Lower leg skin (tissue), 4 donors: Measurements from ENCODE around the gene SYNGAP1. TPM values are rescaled to one million over a fixed set of nuclear protein-coding genes. Genes with fewer than 3 reads are reported as not detected.
"Not testable (repeated sequence)": the region's sequence is repeated elsewhere in the genome, so short reads cannot be mapped to it uniquely, and the experiment has no call there.

Experiments used
- DNase-seq, 2 donors: peaks; one replicate each; pipeline ENCODE4 v3.0.0-alpha.2; 2019; ENCODE audit warnings: low spot score in 2 of 2
- H3K4me3 ChIP-seq: fragments of 200-600 bp; sonication (generic); 2 replicates; pipeline ENCODE4 v1.5.1; 2017; ENCODE audit warnings: mild to moderate bottlenecking, low read depth; ENCODE audit not compliant: poor library complexity, severe bottlenecking
- POLR2A ChIP-seq, 2 donors: fragments of 450-650 bp; IDR thresholded peaks; one replicate each; pipeline ENCODE4 v1.6.1; 2016 to 2017; ENCODE audit warnings: antibody characterized with exemption in 2 of 2, mild to moderate bottlenecking in 1 of 2, moderate library complexity in 1 of 2
- WGBS, 2 donors: methylation state at CpG; one replicate each; pipeline ENCODE4 v1.1.5; 2018; 5-methylcytosine and 5-hydroxymethylcytosine counted together
- intact Hi-C: fragments of 100-400 bp; cut with DNase I; formaldehyde crosslinking; loops from one replicate; pipeline ENCODE4 v1.15.0; 2023; ENCODE audit warnings: low total_unique reads
- total RNA-seq, 4 donors: library from RNA; depleted of rRNA; stranded (reverse); fragments of >200 nt; gene quantifications; one replicate each; pipeline ENCODE4 v1.1.0, GENCODE V29; 2016
- TF ChIP-seq, protein P1 (sequence below), 3 donors: fragments of 450-650 bp; IDR thresholded peaks; one replicate each; pipeline ENCODE4 v1.5.1; 2016; ENCODE audit warnings: antibody characterized with exemption in 3 of 3, mild to moderate bottlenecking in 3 of 3, moderate library complexity in 2 of 3

The SYNGAP1 gene
- total RNA-seq, result 10 to 100 TPM in 2 of 4 donors, 1 to 10 TPM in 2; 7.5 to 21.1 (median 9.4) TPM

DNA sequence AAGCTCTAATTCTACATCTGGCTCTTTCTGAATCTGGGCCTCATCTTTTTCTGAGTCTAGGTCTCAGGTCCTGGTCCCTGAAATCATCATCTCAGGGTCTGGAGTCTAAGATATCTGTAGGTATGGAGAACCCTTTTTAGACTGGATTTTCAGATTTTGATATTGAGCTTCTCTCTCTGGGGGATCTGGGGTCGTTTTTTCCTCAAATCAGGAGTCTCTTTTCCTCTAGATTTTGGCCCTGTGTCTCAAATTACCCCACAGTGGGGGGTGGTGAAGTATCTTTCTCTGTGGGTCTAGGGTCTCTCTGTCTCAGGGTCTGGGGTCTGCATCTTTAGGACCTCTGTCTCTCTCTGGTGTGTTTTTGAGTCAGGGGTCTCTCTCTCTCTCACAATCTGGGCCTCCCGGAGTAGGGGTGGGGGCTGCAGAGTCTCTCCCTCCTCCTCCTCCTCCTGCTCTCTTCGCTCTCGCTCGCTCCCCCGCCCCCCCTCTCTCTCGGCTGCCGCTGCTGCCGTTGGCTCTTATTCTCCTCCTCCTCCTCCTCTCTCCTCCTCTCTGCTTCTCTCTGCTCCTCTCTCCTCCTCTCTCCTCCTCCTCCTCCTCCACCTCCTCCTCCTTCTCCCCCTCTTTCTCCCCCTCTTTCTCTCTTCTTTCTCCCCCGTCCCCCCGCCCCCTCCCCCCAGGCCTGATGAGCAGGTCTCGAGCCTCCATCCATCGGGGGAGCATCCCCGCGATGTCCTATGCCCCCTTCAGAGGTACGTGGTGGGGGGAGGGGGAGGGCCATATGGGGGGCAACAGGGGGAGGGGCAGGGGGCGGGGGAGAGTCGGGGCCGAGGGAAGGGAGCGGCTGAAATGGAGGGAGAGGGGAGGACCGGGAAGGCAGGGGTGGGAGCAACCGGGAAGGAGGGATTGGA lies at the start of gene SYNGAP1:
Gene SYNGAP1 (plus strand): TSS at position 486 of the 911 bp plus-strand sequence. CDS start 200 bp downstream, at position 686.
- TF ChIP-seq POLR2A (IDR thresholded peaks at IDR 0.05), result no peak
- TF ChIP-seq, protein P1, sequence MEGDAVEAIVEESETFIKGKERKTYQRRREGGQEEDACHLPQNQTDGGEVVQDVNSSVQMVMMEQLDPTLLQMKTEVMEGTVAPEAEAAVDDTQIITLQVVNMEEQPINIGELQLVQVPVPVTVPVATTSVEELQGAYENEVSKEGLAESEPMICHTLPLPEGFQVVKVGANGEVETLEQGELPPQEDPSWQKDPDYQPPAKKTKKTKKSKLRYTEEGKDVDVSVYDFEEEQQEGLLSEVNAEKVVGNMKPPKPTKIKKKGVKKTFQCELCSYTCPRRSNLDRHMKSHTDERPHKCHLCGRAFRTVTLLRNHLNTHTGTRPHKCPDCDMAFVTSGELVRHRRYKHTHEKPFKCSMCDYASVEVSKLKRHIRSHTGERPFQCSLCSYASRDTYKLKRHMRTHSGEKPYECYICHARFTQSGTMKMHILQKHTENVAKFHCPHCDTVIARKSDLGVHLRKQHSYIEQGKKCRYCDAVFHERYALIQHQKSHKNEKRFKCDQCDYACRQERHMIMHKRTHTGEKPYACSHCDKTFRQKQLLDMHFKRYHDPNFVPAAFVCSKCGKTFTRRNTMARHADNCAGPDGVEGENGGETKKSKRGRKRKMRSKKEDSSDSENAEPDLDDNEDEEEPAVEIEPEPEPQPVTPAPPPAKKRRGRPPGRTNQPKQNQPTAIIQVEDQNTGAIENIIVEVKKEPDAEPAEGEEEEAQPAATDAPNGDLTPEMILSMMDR (IDR thresholded peaks at IDR 0.05), result no peak
- WGBS, 2 donors, result 6 to 10% methylated on average over 20 of the region's 22 CpGs
- no peak within 1 kb of the TSS for H3K4me3 ChIP-seq
- intact Hi-C loops, result no loop called here
- peak in 1 of 2 donors; percentile 92 for DNase-seq

DNA sequence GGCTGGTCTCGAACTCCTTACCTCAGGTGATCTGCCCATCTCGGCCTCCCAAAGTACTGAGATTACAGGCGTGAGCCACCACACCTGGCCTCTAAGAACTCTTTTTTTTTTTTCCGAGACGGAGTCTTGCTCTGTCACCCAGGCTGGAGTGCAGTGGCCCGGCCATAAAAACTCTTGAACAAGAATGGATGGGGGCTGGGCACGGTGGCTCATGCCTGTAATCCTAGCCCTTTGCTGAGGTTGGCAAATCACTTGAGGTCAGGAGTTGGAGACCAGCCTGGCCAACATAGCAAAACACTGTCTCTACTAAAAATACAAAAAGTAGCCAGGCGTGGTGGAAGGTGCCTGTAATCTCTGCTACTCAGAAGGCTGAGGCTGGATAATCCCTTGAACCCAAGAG lies 48.0 kb upstream of the SYNGAP1 start:
- WGBS, 2 donors, result 89 to 91% methylated on average over 8 of the region's 8 CpGs
- DNase-seq, H3K4me3 ChIP-seq, intact Hi-C loops: not testable (repeated sequence)

DNA sequence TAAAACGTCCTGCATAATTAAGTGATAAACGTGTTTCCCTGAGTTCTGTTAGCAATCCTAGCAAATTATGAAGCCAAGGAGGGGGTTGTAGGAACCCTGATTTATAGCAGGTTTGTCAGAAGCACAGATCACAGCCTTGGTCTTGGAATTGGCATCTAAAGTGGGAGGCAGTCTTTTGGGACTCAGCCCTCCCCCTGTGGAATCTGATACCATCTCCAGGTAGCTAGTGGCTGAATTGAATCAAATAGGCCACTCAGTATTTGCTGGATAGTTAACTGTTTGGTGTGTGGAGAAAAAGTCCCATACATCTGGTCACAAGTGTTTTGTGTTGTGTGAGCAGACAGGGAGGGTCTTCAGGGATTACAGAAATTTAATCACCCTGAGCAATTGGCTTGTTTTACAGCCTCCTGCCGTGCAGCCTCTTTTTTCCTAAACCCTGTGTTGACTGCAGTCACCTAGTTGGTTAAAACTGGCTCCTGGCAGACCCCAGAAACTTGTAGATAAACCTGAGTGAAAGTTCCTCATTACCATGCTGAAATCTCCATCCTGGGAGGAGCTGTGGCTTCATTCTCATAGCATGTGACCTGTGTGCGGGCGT lies 47.2 kb upstream of the SYNGAP1 start:
- intact Hi-C loops, result no loop called here
- 44% methylated on average over 5 of the region's 5 CpGs for WGBS, 2 donors
- TF ChIP-seq POLR2A (IDR thresholded peaks at IDR 0.05), result no peak
- TF ChIP-seq, protein P1 (IDR thresholded peaks at IDR 0.05), result no peak

DNA sequence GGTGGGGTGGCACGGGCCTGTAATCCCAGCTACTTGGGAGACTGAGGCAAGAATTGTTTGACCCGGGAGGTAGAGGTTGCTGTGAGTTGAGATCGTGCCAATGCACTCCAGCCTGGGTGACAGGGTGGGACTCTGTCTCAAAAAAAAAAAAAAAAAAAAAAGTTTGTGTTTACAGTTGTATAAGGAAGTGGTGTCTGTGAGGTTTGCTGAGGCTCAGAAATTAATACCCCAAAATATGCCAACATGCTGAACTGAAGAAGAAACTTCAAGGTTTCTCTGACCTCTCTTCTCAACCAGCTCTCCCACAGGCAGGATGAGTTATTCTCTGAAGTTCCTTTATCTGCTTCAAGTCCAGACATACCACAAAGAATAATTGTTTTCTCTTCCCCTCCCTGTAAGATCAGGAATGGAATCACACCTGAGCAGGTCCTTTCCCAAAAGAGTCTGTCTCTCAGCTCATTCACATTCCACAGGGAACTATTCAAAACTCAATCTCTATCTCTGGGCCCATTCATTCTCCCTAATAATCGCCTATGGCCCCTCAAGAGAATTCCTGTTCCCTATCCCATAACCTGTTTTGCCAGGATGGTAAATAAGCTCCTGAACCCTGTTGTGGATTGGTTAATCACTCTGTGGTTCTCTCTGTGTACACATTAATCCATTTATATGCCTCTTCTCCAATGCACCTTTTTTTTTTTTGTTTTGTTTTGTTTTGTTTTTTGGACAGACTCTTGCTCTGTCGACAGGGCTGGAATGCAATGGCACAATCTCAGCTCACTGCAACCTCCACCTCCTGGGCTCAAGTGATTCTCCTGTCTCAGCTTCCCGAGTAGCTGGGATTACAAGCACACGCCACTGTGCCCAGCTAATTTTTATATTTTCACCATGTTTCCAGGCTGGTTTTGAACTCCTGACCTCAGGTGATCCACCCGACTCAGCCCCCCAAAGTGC lies 45.6 kb upstream of the SYNGAP1 start:
- TF ChIP-seq, protein P1 (IDR thresholded peaks at IDR 0.05), result no peak
- no peak for TF ChIP-seq POLR2A (IDR thresholded peaks at IDR 0.05)
- no peak overlapping the region for H3K4me3 ChIP-seq
- WGBS, 2 donors, result 51 to 54% methylated on average over 8 of the region's 8 CpGs
- intact Hi-C loops, result no loop called here
- DNase-seq, result no peak

More for the DNA sequence above, 47.2 kb upstream of the SYNGAP1 start:
- no peak for DNase-seq
- no peak overlapping the region for H3K4me3 ChIP-seq

DNA sequence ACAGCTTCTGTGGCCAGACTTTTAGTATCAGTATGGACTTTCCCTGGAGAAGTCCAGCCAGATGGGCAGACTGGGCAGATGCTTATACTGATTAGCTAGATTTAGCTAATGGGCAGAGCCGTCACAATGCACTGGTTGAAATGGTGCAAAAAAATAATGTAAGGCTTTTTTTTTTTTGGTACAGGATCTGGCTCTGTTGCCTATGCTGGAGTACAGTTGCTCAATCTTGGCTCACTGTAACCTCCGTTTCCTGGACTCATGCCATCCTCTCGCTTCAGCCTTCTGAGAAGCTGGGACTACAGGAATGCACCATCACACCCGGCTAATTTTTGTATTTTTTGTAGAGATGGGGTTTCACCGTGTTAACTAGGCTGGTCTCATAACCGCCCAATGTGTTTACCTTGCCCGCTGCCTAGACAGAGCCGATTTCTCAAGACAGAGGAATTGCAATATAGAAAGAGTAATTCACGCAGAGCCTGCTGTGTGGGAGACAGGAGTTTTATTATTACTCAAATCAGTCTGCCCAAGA lies 44.7 kb upstream of the SYNGAP1 start:
- TF ChIP-seq POLR2A (IDR thresholded peaks at IDR 0.05), result no peak
- TF ChIP-seq, protein P1 (IDR thresholded peaks at IDR 0.05), result no peak
- peak; percentile 81 to 94 for DNase-seq
- intact Hi-C loops, result no loop called here
- WGBS, 2 donors, result 10 to 13% methylated on average over 9 of the region's 9 CpGs
- no peak overlapping the region for H3K4me3 ChIP-seq
